Epithelial cell of proximal tubule (primary cell): ENCODE measurements around the gene CCDC7. TPM values are rescaled to one million over a fixed set of nuclear protein-coding genes. Genes with fewer than 3 reads are reported as not detected.

Source experiments
- DNase-seq: peaks from one replicate; pipeline ENCODE4 v3.0.0-alpha.2; 2011; ENCODE audit warnings: low read depth
- H3K4me3 ChIP-seq: 2 replicates; pipeline ENCODE4 v1.5.1; 2011; ENCODE audit warnings: low read depth, mild to moderate bottlenecking, low read length
- total RNA-seq: library from RNA; depleted of rRNA; stranded (reverse); fragments of >200 nt; gene quantifications from 2 replicates; pipeline ENCODE4 v1.2.3, GENCODE V29; 2015
- TF ChIP-seq, protein P1 (sequence below): conservative IDR thresholded peaks from 2 replicates; pipeline ENCODE4 v1.5.1; 2012; ENCODE audit warnings: low read depth, mild to moderate bottlenecking, low read length

CCDC7 gene
- total RNA-seq, 1 donor from 2014 or later, result 1.3 TPM

DNA sequence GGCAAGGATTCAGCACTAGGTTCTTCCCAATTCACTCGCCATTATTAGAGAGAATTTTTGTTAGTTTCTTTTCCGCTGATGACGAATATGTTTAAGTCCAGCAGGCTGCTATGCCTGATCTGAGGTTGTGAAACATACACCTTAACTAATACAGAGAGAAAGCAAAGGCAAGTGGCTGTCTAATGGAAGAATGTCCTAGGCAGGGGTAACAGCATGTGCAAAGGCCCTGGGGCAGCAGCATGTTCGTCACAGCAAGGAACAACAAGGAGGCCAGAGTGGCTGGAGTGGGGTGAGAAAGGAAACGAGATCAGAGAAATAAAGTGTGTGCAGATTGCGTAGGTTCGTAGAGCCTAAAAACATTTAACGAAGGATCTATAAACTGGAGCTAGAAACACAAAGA is 35.4 kb upstream of the CCDC7 start:
- TF ChIP-seq, protein P1, sequence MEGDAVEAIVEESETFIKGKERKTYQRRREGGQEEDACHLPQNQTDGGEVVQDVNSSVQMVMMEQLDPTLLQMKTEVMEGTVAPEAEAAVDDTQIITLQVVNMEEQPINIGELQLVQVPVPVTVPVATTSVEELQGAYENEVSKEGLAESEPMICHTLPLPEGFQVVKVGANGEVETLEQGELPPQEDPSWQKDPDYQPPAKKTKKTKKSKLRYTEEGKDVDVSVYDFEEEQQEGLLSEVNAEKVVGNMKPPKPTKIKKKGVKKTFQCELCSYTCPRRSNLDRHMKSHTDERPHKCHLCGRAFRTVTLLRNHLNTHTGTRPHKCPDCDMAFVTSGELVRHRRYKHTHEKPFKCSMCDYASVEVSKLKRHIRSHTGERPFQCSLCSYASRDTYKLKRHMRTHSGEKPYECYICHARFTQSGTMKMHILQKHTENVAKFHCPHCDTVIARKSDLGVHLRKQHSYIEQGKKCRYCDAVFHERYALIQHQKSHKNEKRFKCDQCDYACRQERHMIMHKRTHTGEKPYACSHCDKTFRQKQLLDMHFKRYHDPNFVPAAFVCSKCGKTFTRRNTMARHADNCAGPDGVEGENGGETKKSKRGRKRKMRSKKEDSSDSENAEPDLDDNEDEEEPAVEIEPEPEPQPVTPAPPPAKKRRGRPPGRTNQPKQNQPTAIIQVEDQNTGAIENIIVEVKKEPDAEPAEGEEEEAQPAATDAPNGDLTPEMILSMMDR, result no peak
- H3K4me3 ChIP-seq, result no peak overlapping the region
- DNase-seq, result no peak

DNA sequence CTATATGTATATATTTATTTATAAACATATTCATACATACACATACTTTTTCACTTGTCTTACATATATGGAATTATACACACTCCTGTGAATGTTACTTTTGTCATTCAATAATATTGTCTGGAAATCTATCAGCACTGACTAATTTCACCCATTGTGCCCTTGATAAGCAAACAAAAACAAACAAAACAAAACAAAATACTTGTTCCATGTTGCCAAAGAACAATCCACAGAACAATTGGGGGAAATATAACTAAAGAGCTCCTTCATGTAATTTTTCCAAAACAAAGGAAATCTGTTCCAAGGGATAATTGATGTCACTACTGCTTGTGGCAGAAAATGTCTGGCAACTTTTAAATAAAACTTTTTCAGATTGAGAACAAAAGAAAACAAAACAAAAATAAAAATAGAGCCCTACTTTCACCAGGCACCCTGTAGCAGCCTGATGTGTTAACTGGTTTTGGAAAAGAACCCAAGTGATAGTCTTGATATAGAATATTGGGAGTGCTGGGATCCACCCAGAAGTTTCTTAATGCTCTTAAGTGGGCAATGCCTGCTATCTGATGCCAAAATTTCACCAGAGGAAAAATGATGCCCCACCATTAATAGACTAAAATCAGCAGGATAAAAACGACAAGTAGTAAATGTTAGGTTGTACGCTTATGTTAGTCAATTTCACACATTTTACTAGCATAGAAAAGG is 34.0 kb upstream of the CCDC7 start:
- H3K4me3 ChIP-seq, result no peak overlapping the region
- TF ChIP-seq, protein P1, result no peak
- no peak for DNase-seq

DNA sequence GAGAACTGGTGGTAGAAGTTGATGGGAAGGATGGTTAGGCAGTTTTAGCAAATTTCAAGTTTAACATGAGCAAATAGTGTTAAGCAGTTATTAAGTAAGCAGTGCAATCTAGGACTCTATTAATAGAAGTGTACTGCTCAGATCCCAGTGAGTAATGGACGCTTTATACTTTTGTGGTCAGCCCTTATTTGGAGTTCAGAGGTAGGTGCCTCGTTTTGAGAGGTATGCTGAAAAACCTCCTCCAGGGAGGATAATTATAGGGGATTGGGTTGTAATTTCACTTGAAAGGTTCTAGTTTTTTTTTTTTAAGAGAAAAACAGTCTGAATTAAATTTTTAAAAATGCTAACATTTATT is 33.5 kb upstream of the CCDC7 start:
- no peak overlapping the region for H3K4me3 ChIP-seq
- no peak for DNase-seq
- TF ChIP-seq, protein P1, result no peak

DNA sequence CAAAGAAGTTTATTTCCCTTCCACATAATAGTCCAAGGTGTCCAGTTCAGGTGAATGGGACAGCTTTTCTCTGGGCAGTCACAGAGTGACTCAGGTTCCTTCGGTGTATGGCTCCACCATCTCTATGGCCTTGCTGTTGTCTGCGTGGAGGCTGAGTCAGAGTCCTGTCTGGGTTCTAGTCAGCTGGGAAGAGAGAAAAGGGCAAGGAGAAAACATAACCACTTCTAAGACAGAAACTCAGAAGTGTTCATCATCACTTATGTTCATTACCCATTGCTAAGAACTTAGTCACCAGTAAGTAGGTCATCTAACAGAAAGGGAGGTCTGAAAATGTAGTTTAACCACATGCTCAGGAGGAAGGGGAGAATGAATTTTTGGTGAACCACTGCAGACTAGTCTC is 32.4 kb upstream of the CCDC7 start:
- peak; percentile 76 for DNase-seq

DNA sequence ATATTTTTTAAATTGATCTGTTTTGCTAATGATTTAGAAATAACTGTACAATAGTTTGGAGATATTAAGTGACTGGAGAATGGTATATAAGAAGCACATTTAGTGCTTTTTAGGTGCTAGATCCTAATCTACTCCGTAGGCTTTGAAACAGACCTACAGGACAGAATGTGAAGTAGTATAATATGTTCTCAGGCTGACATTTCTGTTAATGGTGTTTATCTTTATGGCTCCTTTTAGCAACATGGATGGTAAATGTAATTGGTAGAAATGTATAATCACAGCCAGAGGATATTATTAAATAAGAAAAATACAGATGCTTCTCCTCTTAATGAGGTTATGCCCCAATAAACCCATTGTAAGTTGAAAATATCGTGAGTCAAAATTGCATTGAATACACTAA is 30.6 kb upstream of the CCDC7 start:
- no peak overlapping the region for H3K4me3 ChIP-seq
- DNase-seq, result no peak
- TF ChIP-seq, protein P1, result no peak

More for the DNA sequence above, 32.4 kb upstream of the CCDC7 start:
- no peak overlapping the region for H3K4me3 ChIP-seq
- TF ChIP-seq, protein P1, result no peak

DNA sequence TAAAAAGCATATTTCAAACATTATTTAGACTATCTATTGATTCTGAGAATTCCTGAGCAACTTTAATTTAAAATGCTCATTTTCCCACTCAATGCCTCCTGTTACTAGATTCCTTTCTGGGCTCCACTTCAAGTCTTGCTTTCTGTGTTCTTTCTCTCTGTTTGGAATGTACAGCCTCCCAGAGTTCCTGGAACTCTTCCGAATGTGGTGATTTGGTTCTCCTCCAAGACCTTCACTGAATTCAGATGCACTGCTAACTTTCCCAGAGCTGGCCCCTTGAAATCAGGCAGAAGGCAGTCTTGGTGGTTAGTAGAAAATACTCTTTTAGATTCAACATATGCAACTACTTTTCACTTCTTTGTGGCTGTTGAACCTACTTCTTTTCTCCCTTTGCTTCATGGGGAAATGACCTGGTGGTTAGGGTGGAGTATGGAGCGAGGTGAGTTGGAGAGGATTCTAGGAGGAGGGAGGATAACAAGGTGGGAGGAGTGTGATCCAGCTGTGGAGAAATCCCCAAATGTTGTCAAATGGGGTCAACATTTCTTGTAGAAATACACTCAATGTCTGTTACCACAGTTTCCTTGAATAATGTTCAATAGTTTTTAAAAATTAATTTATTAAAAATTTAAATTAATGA is 27.9 kb upstream of the CCDC7 start:
- no peak overlapping the region for H3K4me3 ChIP-seq
- TF ChIP-seq, protein P1, result no peak
- no peak for DNase-seq

DNA sequence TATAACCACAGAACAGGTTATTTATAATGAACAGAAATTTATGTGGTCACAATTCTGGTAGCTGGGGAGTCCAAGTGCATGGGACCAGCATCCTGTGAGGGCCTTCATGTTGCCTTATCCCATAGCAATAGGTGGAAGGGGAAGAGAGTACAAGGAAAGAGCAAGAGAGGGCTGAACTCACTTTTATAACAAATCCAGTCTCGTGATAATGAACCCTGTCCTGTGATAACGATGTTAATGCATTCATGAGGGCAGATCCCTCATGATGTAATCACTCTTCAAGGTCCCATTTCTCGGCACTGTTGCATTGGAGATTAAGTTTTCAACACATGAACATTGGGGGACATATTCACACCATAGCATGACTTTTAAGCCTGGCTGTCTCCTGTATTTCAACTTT is 27.4 kb upstream of the CCDC7 start:
- TF ChIP-seq, protein P1, result no peak
- no peak overlapping the region for H3K4me3 ChIP-seq
- no peak for DNase-seq
